SK-N-MC (cell line): ENCODE data around the gene UNC119B.

Source experiments
- DNase-seq: peaks from one replicate; pipeline ENCODE4 v3.0.0-alpha.2; 2011; ENCODE audit warnings: low read depth, low spot score
- H3K27ac ChIP-seq: fragments of 200-600 bp; sonication (generic); 2 replicates; pipeline ENCODE4 v1.5.1; 2016; ENCODE audit warnings: mixed run types
- H3K36me3 ChIP-seq: fragments of 200-600 bp; sonication (generic); 2 replicates; pipeline ENCODE4 v1.6.1; 2017; ENCODE audit warnings: antibody characterized with exemption, low read length, mixed read lengths; ENCODE audit not compliant: insufficient read depth
- H3K4me3 ChIP-seq: fragments of 200-600 bp; sonication (generic); 2 replicates; pipeline ENCODE4 v1.5.1; 2016
- H3K9ac ChIP-seq: fragments of 200-600 bp; sonication (generic); 2 replicates; pipeline ENCODE4 v1.8.0; 2017; ENCODE audit warnings: mixed run types, mixed read lengths; ENCODE audit not compliant: insufficient read length
- H3K9me3 ChIP-seq: fragments of 200-600 bp; sonication (generic); 2 replicates; pipeline ENCODE4 v1.6.1; 2017; ENCODE audit warnings: low read depth, mild to moderate bottlenecking, antibody characterized with exemption, low read length, moderate library complexity, mixed read lengths
- EZH2 ChIP-seq: fragments of 200-600 bp; sonication (generic); IDR thresholded peaks from one replicate; pipeline ENCODE4 v1.6.1; 2017; ENCODE audit warnings: antibody characterized with exemption
- FOXP2 ChIP-seq: optimal IDR thresholded peaks from 2 replicates; pipeline ENCODE3; 2011; ENCODE audit warnings: mild to moderate bottlenecking, moderate library complexity; ENCODE audit not compliant: insufficient read depth; ENCODE audit errors: extremely low read length, control extremely low read depth
- POLR2AphosphoS5 ChIP-seq: IDR thresholded peaks from 2 replicates; pipeline ENCODE4 v1.6.1; 2012; ENCODE audit warnings: mild to moderate bottlenecking, low read depth, low read length, borderline replicate concordance

The UNC119B gene

DNA sequence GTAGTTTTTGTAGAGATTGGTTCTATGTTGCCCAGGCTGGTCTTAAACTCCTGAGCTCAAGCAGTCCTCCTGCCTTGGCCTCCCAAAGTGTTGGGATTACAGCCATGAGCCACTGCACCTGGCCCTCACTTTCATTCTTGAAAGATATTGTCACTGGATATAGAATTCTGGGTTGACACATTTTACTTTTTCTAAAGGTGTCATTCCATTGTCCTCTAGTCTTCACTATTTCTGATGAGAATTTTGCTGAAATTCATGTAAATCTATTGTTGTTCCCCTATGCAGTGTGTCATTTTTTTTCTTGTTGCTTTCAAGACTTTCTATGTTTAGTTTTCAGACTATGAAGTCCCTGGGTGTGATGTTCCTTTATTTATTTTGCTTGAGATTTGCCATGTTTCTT, 44.5 kb downstream of the UNC119B start:
- Histone ChIP-seq H3K27ac (no peak overlapping the region), H3K9me3 (no peaks in the 10 kb centered on the region), H3K9ac (no peak overlapping the region), H3K4me3 (no peak overlapping the region), H3K36me3 (no peaks in the 10 kb centered on the region)
- TF ChIP-seq POLR2AphosphoS5, result no peak
- no peak for TF ChIP-seq EZH2
- no peak for TF ChIP-seq FOXP2
- no peak for DNase-seq

DNA sequence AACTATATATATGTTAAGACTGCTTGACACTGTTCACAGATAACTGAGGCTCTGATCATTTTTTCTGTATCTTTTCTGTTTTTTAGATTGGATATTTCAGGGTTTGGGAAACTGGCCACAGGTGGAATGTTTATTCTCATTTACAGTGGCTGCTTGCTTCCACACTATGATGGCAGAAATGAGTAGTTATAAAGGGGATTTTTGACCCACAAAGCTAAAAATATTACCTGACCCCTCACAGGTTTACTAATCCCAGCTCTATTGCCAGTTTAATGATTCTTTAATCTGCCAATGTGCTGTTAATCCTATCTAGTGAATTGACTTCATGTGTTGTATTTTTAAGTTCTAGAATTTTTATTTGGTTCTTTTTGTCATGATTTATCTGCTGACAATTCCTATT, 45.0 kb downstream of the UNC119B start:
- Histone ChIP-seq H3K9ac (no peak overlapping the region), H3K4me3 (no peak overlapping the region), H3K27ac (no peak overlapping the region), H3K9me3 (no peaks in the 10 kb centered on the region), H3K36me3 (no peaks in the 10 kb centered on the region)
- TF ChIP-seq FOXP2 (no peak), POLR2AphosphoS5 (no peak), EZH2 (no peak)
- no peak for DNase-seq

DNA sequence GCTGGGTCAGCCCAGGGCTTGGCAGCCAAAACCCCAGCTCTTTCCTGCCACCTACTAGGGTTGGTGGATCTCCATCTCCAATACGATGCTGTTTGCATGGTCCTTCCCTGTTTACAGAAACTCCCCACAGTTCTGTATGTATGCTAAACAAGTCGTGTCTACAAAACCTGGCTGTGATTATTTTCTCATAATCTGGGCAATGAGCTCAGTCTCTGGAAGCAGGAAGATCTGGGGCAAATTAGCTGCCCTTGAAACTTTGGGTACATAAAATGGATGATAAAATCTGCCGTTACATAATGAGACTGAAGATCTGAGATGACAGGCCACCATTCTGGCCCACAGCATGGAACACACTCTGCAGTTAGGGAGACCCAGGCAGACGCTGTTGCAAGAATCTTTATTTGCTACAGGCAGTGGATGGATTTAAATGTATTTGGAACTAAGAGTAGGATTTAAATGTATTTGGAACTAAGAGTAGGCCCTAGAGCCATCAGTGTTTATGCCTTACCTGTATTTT, 47.0 kb downstream of the UNC119B start:
- H3K9ac ChIP-seq, result no peak overlapping the region
- no peak for DNase-seq
- TF ChIP-seq POLR2AphosphoS5, result no peak
- TF ChIP-seq FOXP2, result no peak
- TF ChIP-seq EZH2, result no peak
- peaks cover 8% of the 10 kb centered on the region; the same call in 1 of the 2 replicates for H3K36me3 ChIP-seq
- no peak overlapping the region for H3K27ac ChIP-seq
- H3K9me3 ChIP-seq, result no peaks in the 10 kb centered on the region
- no peak overlapping the region for H3K4me3 ChIP-seq

DNA sequence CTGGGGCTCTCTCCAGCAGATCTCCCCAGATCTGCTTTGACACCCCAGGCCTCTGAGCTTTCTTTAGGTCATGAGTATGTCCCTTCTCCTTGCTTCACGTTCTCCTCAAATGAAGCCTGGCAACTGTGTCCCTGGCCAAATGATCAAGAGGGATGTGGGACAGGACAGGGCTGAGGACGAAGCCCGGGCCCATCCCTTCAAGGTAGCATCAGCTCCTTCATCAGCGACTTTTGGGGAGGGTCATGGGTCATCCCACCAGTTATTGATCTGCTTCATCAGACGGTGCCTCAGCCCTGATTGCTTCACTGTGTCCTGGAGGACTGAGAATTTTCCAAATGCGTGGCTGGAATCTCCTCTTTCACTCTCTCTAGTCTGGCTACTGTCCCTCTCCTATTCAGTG, 47.7 kb downstream of the UNC119B start:
- peaks cover 8% of the 10 kb centered on the region; the same call in 1 of the 2 replicates for H3K36me3 ChIP-seq
- H3K27ac ChIP-seq, result no peak overlapping the region
- H3K9me3 ChIP-seq, result no peaks in the 10 kb centered on the region
- DNase-seq, result no peak
- no peak overlapping the region for H3K9ac ChIP-seq
- no peak overlapping the region for H3K4me3 ChIP-seq
- TF ChIP-seq POLR2AphosphoS5 (no peak), EZH2 (no peak), FOXP2 (no peak)

DNA sequence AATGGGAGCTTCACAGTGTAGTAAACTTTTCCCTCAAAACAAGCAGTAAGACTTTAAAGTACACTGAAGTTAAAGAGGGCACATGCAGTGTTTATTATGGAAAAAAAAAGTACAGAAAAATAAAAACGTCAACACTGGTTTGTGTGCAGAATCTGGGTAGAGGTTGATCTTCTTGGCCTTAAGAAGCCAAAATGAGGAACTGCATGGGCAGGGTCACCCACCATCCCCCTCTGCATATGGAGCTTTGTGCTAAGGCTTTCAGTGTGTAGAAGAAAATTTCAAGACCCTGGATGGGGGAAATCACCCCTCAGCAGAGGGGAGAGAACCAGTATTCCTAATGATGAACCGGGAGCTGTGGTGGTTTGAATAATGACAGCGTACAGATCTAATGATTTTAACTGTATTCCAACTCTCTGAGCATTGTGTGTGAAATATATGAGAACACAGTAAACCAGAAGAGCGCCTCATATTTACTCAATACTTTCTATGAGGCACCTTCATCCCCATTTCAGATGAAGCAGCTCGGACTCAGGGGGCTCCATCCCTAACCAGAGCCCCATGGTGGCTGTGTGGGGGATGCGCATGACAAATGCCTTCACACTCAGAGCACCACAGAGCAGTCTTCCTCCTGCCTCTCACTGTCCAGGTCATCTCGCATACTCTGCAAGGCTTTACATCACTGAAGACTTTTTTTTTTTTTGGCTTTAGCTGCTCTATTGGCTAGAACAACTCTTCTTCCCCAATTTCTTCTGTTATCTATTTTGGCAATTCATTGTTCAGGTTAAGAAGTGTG, 48.7 kb downstream of the UNC119B start:
- Histone ChIP-seq H3K4me3 (no peak overlapping the region), H3K9ac (no peak overlapping the region), H3K36me3 (peaks cover 14% of the 10 kb centered on the region; the same call in 1 of the 2 replicates), H3K27ac (no peak overlapping the region), H3K9me3 (no peaks in the 10 kb centered on the region)
- DNase-seq, result no peak
- TF ChIP-seq EZH2, result no peak

DNA sequence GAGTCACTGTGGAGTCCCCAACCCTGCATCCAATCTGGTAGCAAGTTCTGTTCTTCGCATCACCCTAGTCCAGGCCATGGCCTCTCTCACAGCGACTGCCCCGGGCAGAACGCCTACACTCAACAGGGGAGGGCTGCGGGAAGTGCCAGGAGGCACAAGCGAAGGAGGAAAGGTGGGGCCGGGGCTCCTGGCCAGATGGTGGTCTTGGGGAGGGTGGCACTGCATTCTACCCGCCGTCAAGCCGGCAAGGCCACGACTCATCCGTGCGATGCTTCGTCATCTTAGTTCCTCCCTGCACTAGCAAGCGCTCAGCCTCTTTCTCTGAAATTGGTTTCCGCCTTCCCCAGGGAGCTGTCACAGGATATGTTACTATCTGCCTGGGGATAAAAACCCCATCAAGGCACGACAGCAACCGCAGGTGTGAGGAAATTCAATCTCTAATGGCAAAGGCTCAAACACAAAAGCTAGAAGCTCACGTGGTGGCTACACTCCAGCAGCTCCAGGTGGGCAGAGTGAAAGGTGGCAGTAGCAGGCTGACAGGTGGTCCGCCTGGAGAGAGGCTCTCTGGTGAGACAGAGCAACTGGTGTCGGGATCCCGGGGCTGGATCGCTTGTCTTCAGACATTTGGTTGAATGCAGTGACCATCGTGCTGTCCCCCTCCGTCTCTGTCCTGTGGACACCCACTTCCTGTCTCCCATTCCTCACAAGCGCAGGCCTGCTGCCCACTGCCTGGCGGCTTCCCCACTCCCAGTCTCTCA, 49.5 kb downstream of the UNC119B start:
- H3K27ac ChIP-seq, result no peak overlapping the region
- H3K4me3 ChIP-seq, result no peak overlapping the region
- TF ChIP-seq EZH2, result no peak
- no peak for TF ChIP-seq POLR2AphosphoS5
- TF ChIP-seq FOXP2, result no peak
- peaks cover 18% of the 10 kb centered on the region; the same call in 1 of the 2 replicates for H3K36me3 ChIP-seq
- H3K9ac ChIP-seq, result no peak overlapping the region
- no peaks in the 10 kb centered on the region for H3K9me3 ChIP-seq
- no peak for DNase-seq

DNA sequence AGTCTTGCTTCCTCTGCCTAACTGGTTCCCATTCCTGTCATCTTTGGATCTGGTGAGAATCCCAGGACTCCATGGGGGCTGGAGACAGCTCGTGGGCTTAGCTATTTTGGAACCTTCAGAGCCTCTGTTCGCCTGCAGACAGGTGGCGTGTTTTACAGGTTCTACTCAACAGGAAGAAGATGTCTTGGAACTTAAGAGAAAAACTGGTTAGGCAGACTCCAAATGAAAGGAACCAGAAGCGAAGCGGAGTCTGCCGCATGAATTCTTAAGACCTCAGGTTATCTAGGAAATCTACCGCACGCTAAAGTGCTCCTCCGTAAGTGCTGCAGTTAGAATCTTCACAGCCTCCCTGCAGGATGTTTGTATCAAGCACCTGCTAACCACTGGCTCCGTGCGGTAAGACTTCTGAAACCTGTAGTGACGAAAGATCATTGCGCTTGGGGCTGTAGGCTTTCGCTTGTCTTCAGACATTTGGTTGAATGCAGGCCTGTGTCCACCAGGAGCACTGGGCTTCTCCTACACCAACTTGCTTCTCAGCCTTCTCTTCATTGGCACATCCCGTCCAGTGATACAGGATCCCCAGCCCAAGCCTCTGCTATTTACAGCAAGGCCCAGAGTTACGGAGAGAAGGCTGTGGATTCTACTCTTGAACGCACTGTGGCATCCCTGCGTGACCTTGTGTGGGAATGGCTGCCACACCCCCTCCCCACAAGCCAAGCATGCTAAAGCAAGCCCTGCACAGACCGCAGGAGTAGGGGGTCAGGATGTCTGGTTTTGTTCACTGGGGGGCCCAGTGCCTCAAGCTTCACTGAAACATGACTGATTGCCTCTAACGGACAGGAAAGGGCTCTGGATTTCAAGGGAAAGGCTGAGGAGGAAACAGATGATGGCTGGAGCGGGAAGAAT, 50.3 kb downstream of the UNC119B start:
- H3K4me3 ChIP-seq, result no peak overlapping the region
- H3K9ac ChIP-seq, result no peak overlapping the region
- no peaks in the 10 kb centered on the region for H3K9me3 ChIP-seq
- no peak for DNase-seq
- peaks cover 19% of the 10 kb centered on the region; the same call in 1 of the 2 replicates for H3K36me3 ChIP-seq
- no peak overlapping the region for H3K27ac ChIP-seq
- TF ChIP-seq POLR2AphosphoS5 (no peak), EZH2 (no peak)

DNA sequence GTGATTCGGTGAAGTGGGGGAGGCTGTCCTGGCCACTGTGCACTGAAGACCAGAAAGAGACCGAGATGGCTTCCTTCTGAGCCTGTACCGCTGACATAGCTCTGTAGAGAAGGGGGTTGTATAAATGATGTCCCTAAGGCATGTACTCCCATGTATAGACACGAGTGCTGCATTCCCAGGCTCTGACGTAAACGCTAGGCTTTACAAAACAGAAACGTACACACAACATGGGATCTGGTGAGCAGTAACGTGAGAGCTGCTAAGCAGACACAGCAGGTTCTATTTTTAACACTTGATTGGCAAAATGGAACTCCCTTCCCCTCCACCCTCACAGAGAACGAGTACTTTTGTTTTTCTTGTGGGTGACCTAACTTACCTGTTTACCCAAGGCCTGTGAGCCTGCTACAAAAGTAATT, 51.3 kb downstream of the UNC119B start:
- H3K36me3 ChIP-seq, result peaks cover 29% of the 10 kb centered on the region; the same call in 1 of the 2 replicates
- no peaks in the 10 kb centered on the region for H3K9me3 ChIP-seq
- H3K4me3 ChIP-seq, result no peak overlapping the region
- H3K27ac ChIP-seq, result peak overlapping the region; percentile 67
- no peak for DNase-seq
- H3K9ac ChIP-seq, result no peak overlapping the region
- TF ChIP-seq POLR2AphosphoS5 (no peak), FOXP2 (no peak), EZH2 (no peak)
